Measurements from ENCODE around the gene RNF123. TPM values are rescaled to one million over a fixed set of nuclear protein-coding genes. Genes with fewer than 3 reads are reported as not detected.

RNF123 gene
- total and polyA plus RNA-seq, 2 experiments from 2014 or later: 14.6 to 32.5 TPM

DNA sequence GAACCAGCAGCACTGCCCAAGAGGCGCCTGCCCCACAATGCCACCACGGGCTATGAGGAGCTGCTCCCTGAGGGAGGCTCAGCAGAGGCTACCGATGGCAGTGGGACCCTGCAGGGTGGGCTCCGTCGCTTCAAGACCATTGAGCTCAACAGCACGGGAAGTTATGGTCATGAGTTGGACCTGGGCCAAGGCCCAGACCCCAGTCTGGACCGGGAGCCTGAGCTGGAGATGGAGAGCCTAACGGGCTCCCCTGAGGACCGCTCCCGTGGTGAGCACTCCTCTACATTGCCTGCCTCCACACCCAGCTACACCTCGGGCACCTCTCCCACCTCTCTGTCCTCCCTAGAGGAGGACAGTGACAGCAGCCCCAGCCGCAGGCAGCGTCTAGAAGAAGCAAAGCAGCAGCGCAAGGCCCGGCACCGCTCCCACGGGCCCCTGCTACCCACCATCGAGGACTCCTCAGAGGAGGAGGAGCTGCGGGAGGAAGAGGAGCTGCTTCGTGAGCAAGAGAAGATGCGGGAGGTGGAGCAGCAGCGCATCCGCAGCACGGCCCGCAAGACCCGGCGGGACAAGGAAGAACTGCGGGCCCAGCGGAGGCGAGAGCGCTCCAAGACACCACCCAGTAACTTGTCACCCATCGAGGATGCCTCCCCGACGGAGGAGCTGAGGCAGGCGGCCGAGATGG lies 37.0 kb upstream of the RNF123 start (continued):
- TF ChIP-seq, protein P1, sequence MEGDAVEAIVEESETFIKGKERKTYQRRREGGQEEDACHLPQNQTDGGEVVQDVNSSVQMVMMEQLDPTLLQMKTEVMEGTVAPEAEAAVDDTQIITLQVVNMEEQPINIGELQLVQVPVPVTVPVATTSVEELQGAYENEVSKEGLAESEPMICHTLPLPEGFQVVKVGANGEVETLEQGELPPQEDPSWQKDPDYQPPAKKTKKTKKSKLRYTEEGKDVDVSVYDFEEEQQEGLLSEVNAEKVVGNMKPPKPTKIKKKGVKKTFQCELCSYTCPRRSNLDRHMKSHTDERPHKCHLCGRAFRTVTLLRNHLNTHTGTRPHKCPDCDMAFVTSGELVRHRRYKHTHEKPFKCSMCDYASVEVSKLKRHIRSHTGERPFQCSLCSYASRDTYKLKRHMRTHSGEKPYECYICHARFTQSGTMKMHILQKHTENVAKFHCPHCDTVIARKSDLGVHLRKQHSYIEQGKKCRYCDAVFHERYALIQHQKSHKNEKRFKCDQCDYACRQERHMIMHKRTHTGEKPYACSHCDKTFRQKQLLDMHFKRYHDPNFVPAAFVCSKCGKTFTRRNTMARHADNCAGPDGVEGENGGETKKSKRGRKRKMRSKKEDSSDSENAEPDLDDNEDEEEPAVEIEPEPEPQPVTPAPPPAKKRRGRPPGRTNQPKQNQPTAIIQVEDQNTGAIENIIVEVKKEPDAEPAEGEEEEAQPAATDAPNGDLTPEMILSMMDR (conservative IDR thresholded peaks at IDR 0.05; ENCODE audit: low read depth in 2 of 2): no peak
- TF ChIP-seq ZNF114 (CRISPR knock-in tag; IDR thresholded peaks at IDR 0.05): no peak
- no peak for TF ChIP-seq EZH2 (IDR thresholded peaks at IDR 0.05; ENCODE audit: low read depth, unreplicated experiment)

- Histone ChIP-seq H3K27ac (ENCODE audit: low read depth) (no peak overlapping the region), H3K9me2 (ENCODE audit: insufficient read depth) (no peaks in the 10 kb centered on the region), H3F3A (replicated peaks; ENCODE audit: low read depth) (no peaks in the 10 kb centered on the region), H3K36me3 (ENCODE audit: insufficient read depth) (no peaks in the 10 kb centered on the region), H2AFZ (no peak overlapping the region), H3K4me1 (ENCODE audit: insufficient read depth) (no peaks in the 10 kb centered on the region), H3K4me3 (no peak overlapping the region), H3K27me3 (ENCODE audit: insufficient read depth) (no peaks in the 10 kb centered on the region), H3K79me2 (replicated peaks; ENCODE audit: insufficient read depth) (no peaks in the 10 kb centered on the region), H4K20me1 (replicated peaks; ENCODE audit: insufficient read depth) (no peaks in the 10 kb centered on the region), H3K4me2 (no peak overlapping the region)
- H3K4me1 Mint-ChIP-seq: peaks cover 4% of the 10 kb centered on the region; the same call in 1 of the 3 replicates
- H3K36me3 Mint-ChIP-seq (ENCODE audit: low read depth): no peaks in the 10 kb centered on the region
- TF ChIP-seq NANOG (IDR thresholded peaks at IDR 0.05; ENCODE audit: borderline replicate concordance): no peak
- H3K27ac Mint-ChIP-seq: no peak overlapping the region
- no peak for DNase-seq (ENCODE audit: low spot score)
- H3K27me3 Mint-ChIP-seq (ENCODE audit: insufficient read depth, low read depth, poor library complexity): peaks cover 16% of the 10 kb centered on the region
- ATAC-seq: no peak
- no peaks in the 10 kb centered on the region for H3K9me3 Mint-ChIP-seq
- no peak overlapping the region for H3K4me3 Mint-ChIP-seq
Observed at GRCh38 chr3:49652903-49653415, 36.4 kb upstream of the RNF123 start.

DNA sequence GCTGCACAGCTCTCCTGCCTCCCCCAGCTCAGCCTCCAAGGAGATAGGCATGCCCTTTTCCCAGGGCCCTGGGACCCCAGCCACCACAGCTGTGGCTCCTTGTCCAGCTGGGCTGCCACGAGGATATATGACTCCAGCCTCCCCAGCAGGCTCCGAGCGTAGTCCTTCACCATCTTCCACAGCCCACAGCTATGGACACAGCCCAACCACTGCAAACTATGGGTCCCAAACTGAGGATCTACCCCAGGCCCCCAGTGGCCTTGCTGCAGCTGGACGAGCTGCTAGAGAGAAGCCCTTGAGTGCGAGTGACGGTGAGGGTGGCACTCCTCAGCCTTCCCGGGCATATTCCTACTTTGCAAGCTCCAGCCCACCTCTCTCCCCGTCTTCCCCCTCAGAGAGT lies 35.7 kb upstream of the RNF123 start:
- H3K36me3 Mint-ChIP-seq (ENCODE audit: low read depth): no peaks in the 10 kb centered on the region
- no peaks in the 10 kb centered on the region for H3K9me3 Mint-ChIP-seq
- Histone ChIP-seq H3K36me3 (ENCODE audit: insufficient read depth) (no peaks in the 10 kb centered on the region), H3K9me2 (ENCODE audit: insufficient read depth) (no peaks in the 10 kb centered on the region), H3F3A (replicated peaks; ENCODE audit: low read depth) (no peaks in the 10 kb centered on the region), H3K79me2 (replicated peaks; ENCODE audit: insufficient read depth) (no peaks in the 10 kb centered on the region), H3K4me1 (ENCODE audit: insufficient read depth) (no peaks in the 10 kb centered on the region), H2AFZ (no peak overlapping the region), H3K27ac (ENCODE audit: low read depth) (no peak overlapping the region), H3K27me3 (ENCODE audit: insufficient read depth) (no peaks in the 10 kb centered on the region), H3K4me3 (no peak overlapping the region), H3K4me2 (no peak overlapping the region), H4K20me1 (replicated peaks; ENCODE audit: insufficient read depth) (no peaks in the 10 kb centered on the region)
- ATAC-seq: no peak
- H3K4me1 Mint-ChIP-seq: peaks cover 4% of the 10 kb centered on the region; the same call in 1 of the 3 replicates
- peaks cover 16% of the 10 kb centered on the region for H3K27me3 Mint-ChIP-seq (ENCODE audit: insufficient read depth, low read depth, poor library complexity)
- DNase-seq (ENCODE audit: low spot score): no peak
- no peak overlapping the region for H3K4me3 Mint-ChIP-seq
- no peak overlapping the region for H3K27ac Mint-ChIP-seq
- TF ChIP-seq ZNF114 (CRISPR knock-in tag; IDR thresholded peaks at IDR 0.05) (no peak), EZH2 (IDR thresholded peaks at IDR 0.05; ENCODE audit: low read depth, unreplicated experiment) (no peak), POLR2AphosphoS5 (IDR thresholded peaks at IDR 0.05; ENCODE audit: low read depth) (no peak), NANOG (IDR thresholded peaks at IDR 0.05; ENCODE audit: borderline replicate concordance) (no peak), JUNB (IDR thresholded peaks at IDR 0.05; ENCODE audit: unreplicated experiment) (no peak), ZNF462 (CRISPR knock-in tag; IDR thresholded peaks at IDR 0.05) (no peak)
- TF ChIP-seq, protein P2, sequence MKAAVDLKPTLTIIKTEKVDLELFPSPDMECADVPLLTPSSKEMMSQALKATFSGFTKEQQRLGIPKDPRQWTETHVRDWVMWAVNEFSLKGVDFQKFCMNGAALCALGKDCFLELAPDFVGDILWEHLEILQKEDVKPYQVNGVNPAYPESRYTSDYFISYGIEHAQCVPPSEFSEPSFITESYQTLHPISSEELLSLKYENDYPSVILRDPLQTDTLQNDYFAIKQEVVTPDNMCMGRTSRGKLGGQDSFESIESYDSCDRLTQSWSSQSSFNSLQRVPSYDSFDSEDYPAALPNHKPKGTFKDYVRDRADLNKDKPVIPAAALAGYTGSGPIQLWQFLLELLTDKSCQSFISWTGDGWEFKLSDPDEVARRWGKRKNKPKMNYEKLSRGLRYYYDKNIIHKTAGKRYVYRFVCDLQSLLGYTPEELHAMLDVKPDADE (IDR thresholded peaks at IDR 0.05): no peak

Data from GM23338 (cell line).